IMR-90 (cell line): ENCODE data around the gene FAM180A.

Experiments used
- CTCF ChIP-seq: conservative IDR thresholded peaks from 2 replicates; pipeline ENCODE4 v1.5.1; 2012; ENCODE audit warnings: mild to moderate bottlenecking, low read depth, low read length, improper control_type of control experiment
- POLR2A ChIP-seq: IDR thresholded peaks from 2 replicates; pipeline ENCODE4 v1.6.1; 2012; ENCODE audit warnings: mild to moderate bottlenecking, low read depth, low read length
- RAD21 ChIP-seq: IDR thresholded peaks from 2 replicates; pipeline ENCODE4 v1.6.1; 2012; ENCODE audit warnings: low read length, improper control_type of control experiment

- no peak for TF ChIP-seq CTCF
- TF ChIP-seq POLR2A: no peak
- no peak for TF ChIP-seq RAD21
Measured at GRCh38 chr7:135789956-135790355, 41.3 kb upstream of the FAM180A start.
